B cell (primary cell): ENCODE measurements around the gene TMEM238L.

Experiments
- EZH2 ChIP-seq: IDR thresholded peaks from 2 replicates; pipeline ENCODE4 v1.6.1; 2012; ENCODE audit warnings: borderline replicate concordance, low read depth, mild to moderate bottlenecking, moderate library complexity, low read length; ENCODE audit not compliant: insufficient read depth, poor library complexity, severe bottlenecking
- TF ChIP-seq, protein P1 (sequence below): fragments of 200-600 bp; IDR thresholded peaks from one replicate; pipeline ENCODE4 v1.8.0; 2022; ENCODE audit warnings: antibody characterized with exemption, mild to moderate bottlenecking

GRCh38 chr17:10793256-10793655 lies 10.6 kb downstream of the TMEM238L start:
- TF ChIP-seq, protein P1, sequence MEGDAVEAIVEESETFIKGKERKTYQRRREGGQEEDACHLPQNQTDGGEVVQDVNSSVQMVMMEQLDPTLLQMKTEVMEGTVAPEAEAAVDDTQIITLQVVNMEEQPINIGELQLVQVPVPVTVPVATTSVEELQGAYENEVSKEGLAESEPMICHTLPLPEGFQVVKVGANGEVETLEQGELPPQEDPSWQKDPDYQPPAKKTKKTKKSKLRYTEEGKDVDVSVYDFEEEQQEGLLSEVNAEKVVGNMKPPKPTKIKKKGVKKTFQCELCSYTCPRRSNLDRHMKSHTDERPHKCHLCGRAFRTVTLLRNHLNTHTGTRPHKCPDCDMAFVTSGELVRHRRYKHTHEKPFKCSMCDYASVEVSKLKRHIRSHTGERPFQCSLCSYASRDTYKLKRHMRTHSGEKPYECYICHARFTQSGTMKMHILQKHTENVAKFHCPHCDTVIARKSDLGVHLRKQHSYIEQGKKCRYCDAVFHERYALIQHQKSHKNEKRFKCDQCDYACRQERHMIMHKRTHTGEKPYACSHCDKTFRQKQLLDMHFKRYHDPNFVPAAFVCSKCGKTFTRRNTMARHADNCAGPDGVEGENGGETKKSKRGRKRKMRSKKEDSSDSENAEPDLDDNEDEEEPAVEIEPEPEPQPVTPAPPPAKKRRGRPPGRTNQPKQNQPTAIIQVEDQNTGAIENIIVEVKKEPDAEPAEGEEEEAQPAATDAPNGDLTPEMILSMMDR = no peak
- TF ChIP-seq EZH2 = no peak
